ENCODE data around the gene DDX17.

The DDX17 gene

DNA sequence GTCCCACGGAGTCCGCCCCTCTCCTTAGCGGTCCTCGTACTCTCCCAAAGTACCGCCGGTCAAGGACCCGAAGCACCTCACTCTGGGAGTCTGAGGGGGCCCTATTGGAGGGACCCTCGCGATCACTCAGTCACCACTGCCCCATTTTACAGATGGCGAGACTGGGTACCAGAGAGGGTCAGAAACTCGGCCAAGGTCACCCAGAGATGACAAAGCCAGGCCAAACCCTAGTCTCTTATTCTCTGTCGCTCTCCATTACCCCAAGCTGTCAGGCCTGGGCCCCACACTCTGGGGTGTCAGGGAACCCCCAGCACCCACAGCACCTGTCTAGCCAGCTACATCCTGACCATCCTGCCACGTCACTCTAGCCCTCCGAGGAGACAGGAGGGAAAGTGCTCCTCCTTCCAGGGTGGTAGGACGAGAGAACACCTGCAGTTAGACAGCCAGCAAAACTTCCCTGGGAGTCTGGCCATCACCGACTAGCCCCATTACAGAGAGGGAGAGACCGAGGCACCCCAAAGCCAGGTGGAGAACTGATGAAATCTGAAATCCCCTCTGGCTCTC is 49.8 kb downstream of the DDX17 start:
- peaks cover 4% of the 10 kb centered on the region for H3K36me3 Mint-ChIP-seq (ENCODE audit: insufficient read depth)
- peaks cover 84% of the 10 kb centered on the region for H3K27me3 Mint-ChIP-seq
- H3K9me3 Mint-ChIP-seq = no peaks in the 10 kb centered on the region
- H3K4me3 Mint-ChIP-seq = peak overlapping the region; percentile 72
- H3K27ac Mint-ChIP-seq (ENCODE audit: low read depth) = no peak overlapping the region
- no peak for DNase-seq (ENCODE audit: low spot score in 2 of 2)
- peaks cover 8% of the 10 kb centered on the region for H3K4me1 Mint-ChIP-seq
- no peak for ATAC-seq (replicated peaks; ENCODE audit: extremely low read depth, poor library complexity, severe bottlenecking)

DNA sequence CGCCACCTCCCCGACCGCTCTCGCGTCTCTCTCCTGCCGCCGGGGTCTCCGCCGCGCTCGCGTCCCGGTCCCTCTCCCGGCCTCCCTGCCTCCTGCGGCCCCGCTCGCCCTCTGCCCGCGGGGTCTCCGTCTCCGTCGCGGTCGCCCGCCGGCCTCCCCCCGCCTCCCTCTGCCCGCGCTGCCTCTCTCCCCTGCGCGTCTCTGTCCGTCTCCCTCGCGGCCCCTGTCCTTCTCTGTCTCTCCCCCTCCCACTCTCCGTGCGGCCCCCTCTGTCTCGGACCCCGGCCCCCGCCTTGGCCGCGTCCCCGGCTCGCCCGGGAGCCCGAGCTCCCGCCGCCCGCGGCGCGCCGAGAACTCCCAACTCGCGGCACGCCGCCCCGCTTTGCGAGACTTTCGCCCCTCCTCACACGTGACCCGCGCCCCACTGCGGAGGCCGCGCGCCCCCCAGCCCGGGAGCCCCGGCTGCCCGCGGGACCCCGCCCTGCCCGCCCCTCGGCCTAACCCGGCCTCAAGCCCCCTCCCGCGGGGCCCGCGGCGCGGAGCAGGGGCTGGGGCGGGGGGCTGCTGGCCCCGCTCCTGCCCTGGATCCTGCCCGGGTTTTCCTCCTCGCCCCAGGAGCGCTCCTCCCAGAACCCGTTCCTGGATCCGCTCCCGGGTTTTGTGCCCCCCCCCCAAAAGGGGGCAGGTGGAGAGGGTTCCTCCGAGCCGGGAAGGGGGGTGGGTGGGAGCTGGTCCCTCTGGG is 50.4 kb downstream of the DDX17 start:
- peak overlapping the region; percentile 72 for H3K4me3 Mint-ChIP-seq
- peaks cover 87% of the 10 kb centered on the region for H3K27me3 Mint-ChIP-seq
- peaks cover 8% of the 10 kb centered on the region for H3K4me1 Mint-ChIP-seq
- peaks cover 4% of the 10 kb centered on the region for H3K36me3 Mint-ChIP-seq (ENCODE audit: insufficient read depth)
- DNase-seq (ENCODE audit: low spot score in 2 of 2) (no peak), ATAC-seq (replicated peaks; ENCODE audit: extremely low read depth, poor library complexity, severe bottlenecking) (no peak)
- no peaks in the 10 kb centered on the region for H3K9me3 Mint-ChIP-seq
- H3K27ac Mint-ChIP-seq (ENCODE audit: low read depth) = no peak overlapping the region

DNA sequence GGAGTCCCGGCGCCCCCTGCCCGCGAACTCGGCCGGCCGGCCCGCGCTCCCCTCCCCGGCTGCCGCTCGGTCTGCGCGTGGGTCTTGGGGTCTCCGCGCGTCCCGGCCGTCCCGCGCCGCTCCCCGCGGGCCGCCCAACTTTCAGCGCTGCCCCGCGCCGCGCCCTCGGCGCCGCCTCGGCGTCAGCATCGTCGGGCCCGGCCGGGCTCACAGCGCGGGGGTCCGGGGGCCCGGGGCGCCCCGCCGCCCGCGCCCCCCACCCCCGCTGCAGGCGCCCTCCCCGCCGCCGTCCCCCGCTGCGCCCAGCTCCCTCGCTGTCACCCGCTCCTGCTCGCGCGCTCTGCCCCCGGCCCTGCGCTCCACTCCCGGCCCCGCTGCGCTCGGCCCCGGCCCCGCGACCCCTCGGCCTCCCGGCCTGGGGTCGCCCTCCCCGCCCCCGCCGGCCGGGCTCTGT is 51.0 kb downstream of the DDX17 start, which contains the start of gene KCNJ4:
KCNJ4 (minus strand) TSS at position 124 of the 454 bp plus-strand sequence. CDS start 27,067 bp downstream, outside the sequence.
- H3K27me3 Mint-ChIP-seq = peaks cover 87% of the 10 kb centered on the region
- H3K27ac Mint-ChIP-seq (ENCODE audit: low read depth) = no peak within 1 kb of the TSS
- peaks cover 8% of the 10 kb centered on the region for H3K4me1 Mint-ChIP-seq
- H3K36me3 Mint-ChIP-seq (ENCODE audit: insufficient read depth) = peaks cover 4% of the 10 kb centered on the region
- H3K4me3 Mint-ChIP-seq = peak within 1 kb of the TSS; percentile 73
- ATAC-seq (replicated peaks; ENCODE audit: extremely low read depth, poor library complexity, severe bottlenecking) (no peak), DNase-seq (ENCODE audit: low spot score in 2 of 2) (no peak)
- no peaks in the 10 kb centered on the region for H3K9me3 Mint-ChIP-seq

- ATAC-seq (replicated peaks; ENCODE audit: extremely low read depth, poor library complexity, severe bottlenecking) = peak; percentile 49
- no peaks in the 10 kb centered on the region for H3K9me3 Mint-ChIP-seq
Observed at GRCh38 chr22:38454353-38455075, 51.6 kb downstream of the DDX17 start.

DNA sequence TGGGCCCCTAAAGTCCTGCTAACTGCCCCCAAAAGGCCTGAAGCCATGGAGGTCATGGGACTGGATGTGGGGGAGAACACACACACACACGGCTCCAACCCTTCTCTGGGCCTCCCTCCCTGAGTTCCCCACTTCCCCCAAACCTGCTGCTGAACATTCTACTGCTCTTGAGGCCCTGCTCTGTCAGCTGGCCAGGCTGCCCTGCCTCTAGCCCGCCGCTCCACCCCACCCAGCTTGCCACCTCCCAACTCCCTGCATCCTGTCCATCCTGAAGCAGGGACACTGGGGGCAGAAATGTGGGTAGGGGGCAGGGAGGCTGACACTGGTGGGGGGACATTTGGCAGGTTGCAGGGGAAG is 52.1 kb downstream of the DDX17 start:
- ATAC-seq (replicated peaks; ENCODE audit: extremely low read depth, poor library complexity, severe bottlenecking) = no peak
- peaks cover 8% of the 10 kb centered on the region for H3K4me1 Mint-ChIP-seq
- no peaks in the 10 kb centered on the region for H3K9me3 Mint-ChIP-seq
- H3K27ac Mint-ChIP-seq (ENCODE audit: low read depth) = no peak overlapping the region
- peak overlapping the region; percentile 73 for H3K4me3 Mint-ChIP-seq
- H3K27me3 Mint-ChIP-seq = peaks cover 87% of the 10 kb centered on the region
- DNase-seq (ENCODE audit: low spot score in 2 of 2) = no peak
- H3K36me3 Mint-ChIP-seq (ENCODE audit: insufficient read depth) = peaks cover 4% of the 10 kb centered on the region

More at GRCh38 chr22:38454353-38455075, 51.6 kb downstream of the DDX17 start:
- no peak overlapping the region for H3K27ac Mint-ChIP-seq (ENCODE audit: low read depth)
- DNase-seq (ENCODE audit: low spot score in 2 of 2) = no peak
- peaks cover 89% of the 10 kb centered on the region for H3K27me3 Mint-ChIP-seq
- H3K36me3 Mint-ChIP-seq (ENCODE audit: insufficient read depth) = peaks cover 4% of the 10 kb centered on the region
- peaks cover 8% of the 10 kb centered on the region for H3K4me1 Mint-ChIP-seq
- H3K4me3 Mint-ChIP-seq = peak overlapping the region; percentile 73

- Mint-ChIP-seq H3K4me3 (no peak overlapping the region), H3K4me1 (peaks cover 8% of the 10 kb centered on the region), H3K27me3 (peaks cover 79% of the 10 kb centered on the region), H3K36me3 (ENCODE audit: insufficient read depth) (peaks cover 4% of the 10 kb centered on the region), H3K9me3 (no peaks in the 10 kb centered on the region), H3K27ac (ENCODE audit: low read depth) (no peak overlapping the region)
- DNase-seq (ENCODE audit: low spot score in 2 of 2) = no peak
- no peak for ATAC-seq (replicated peaks; ENCODE audit: extremely low read depth, poor library complexity, severe bottlenecking)
Observed at GRCh38 chr22:38453066-38453672, 52.9 kb downstream of the DDX17 start.

DNA sequence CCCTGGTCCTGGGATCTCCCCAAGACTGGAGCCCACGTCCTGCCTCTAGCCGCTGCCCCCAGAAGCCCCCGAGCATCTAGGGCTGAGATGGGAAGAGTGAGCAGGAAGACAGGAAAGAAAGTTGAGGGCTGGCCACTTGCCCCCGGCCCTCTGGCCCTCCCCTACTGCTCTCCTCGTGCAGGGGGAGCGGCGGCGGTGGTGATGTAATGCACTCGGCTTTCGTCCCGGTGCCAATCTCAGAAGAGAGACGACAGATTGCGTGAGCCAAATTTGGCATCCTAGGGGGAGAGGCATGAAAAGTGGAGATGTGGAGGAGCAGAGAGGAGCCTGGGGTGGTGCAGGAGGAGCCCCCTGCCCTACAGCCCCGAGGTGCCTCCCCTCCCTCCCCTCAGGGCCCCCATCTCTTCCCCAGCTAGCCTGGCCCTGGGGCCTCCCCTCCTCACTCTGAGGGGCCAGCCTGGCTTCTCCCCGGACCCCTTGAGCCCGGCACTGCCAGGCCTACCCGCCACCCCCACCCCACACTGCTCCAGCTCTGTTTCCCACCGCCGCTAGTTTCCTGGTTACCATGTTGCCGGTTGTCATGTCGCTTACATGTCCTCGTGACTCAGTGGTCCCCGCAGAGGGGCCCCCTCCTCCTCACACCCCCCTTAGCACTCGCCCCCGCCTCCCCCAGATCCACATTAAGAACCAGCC is 53.6 kb downstream of the DDX17 start:
- H3K36me3 Mint-ChIP-seq (ENCODE audit: insufficient read depth) = peaks cover 4% of the 10 kb centered on the region
- ATAC-seq (replicated peaks; ENCODE audit: extremely low read depth, poor library complexity, severe bottlenecking) (no peak), DNase-seq (ENCODE audit: low spot score in 2 of 2) (no peak)
- peaks cover 8% of the 10 kb centered on the region for H3K4me1 Mint-ChIP-seq
- H3K9me3 Mint-ChIP-seq = no peaks in the 10 kb centered on the region
- H3K27me3 Mint-ChIP-seq = peaks cover 73% of the 10 kb centered on the region
- no peak overlapping the region for H3K4me3 Mint-ChIP-seq
- H3K27ac Mint-ChIP-seq (ENCODE audit: low read depth) = no peak overlapping the region

- Mint-ChIP-seq H3K27me3 (peaks cover 66% of the 10 kb centered on the region), H3K27ac (ENCODE audit: low read depth) (no peak overlapping the region), H3K4me1 (peaks cover 8% of the 10 kb centered on the region), H3K36me3 (ENCODE audit: insufficient read depth) (peaks cover 4% of the 10 kb centered on the region), H3K9me3 (no peaks in the 10 kb centered on the region), H3K4me3 (no peak overlapping the region)
- no peak for DNase-seq (ENCODE audit: low spot score in 2 of 2)
- no peak for ATAC-seq (replicated peaks; ENCODE audit: extremely low read depth, poor library complexity, severe bottlenecking)
Observed at GRCh38 chr22:38451864-38452263, 54.2 kb downstream of the DDX17 start.

DNA sequence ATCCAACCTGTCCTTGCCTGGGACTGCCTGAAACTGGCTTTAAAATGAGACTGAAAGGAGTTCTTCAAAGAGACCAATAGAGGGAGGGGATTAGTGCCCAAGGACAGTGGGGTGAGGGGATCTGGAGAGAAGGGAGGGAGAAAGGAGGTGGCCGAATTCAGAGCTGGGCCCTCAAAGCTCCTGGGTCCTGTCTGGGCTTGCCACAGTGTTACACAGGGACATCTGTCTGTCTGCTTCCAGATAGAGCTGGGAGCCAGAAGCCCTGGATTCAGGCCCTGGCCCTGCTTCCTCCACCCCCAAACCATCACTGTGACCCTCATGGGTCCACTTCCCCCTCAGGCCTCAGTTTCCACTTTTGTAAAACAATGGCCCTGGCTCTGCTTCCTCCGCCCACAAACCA is 54.7 kb downstream of the DDX17 start:
- DNase-seq (ENCODE audit: low spot score in 2 of 2) (no peak), ATAC-seq (replicated peaks; ENCODE audit: extremely low read depth, poor library complexity, severe bottlenecking) (no peak)
- peaks cover 64% of the 10 kb centered on the region for H3K27me3 Mint-ChIP-seq
- H3K4me3 Mint-ChIP-seq = no peak overlapping the region
- H3K36me3 Mint-ChIP-seq (ENCODE audit: insufficient read depth) = peaks cover 4% of the 10 kb centered on the region
- no peaks in the 10 kb centered on the region for H3K9me3 Mint-ChIP-seq
- no peak overlapping the region for H3K27ac Mint-ChIP-seq (ENCODE audit: low read depth)
- peaks cover 8% of the 10 kb centered on the region for H3K4me1 Mint-ChIP-seq

DNA sequence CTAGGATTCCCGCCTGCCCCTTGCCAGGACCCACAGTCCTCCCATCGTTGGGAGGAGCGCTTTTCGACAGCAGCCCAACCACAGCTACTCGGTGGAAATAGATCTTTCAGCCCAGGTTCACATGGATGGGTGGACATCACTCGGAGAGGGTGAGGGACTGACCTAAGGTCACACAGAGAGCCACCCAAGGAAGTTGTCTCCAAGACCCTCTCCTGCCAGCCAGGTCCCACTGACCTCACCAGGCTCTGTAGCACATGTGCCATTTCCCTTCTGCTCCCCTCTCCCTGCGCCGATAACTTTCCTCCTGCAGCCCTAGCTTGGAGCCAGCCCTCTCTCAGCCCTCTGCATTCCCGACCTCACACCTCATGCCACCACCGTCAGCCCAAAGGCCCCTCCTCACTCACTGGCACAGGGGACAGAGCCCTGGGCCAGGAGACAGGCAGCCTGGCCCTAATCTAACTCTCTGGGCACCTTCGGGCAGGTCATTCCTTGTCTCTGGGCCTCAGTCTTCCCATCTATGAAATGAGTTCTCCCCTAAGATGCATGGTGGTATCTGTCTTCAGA is 55.8 kb downstream of the DDX17 start:
- Mint-ChIP-seq H3K27me3 (peaks cover 70% of the 10 kb centered on the region), H3K4me1 (peaks cover 8% of the 10 kb centered on the region), H3K4me3 (no peak overlapping the region), H3K36me3 (ENCODE audit: insufficient read depth) (peaks cover 4% of the 10 kb centered on the region), H3K27ac (ENCODE audit: low read depth) (no peak overlapping the region), H3K9me3 (no peaks in the 10 kb centered on the region)
- ATAC-seq (replicated peaks; ENCODE audit: extremely low read depth, poor library complexity, severe bottlenecking) (no peak), DNase-seq (ENCODE audit: low spot score in 2 of 2) (no peak)

DNA sequence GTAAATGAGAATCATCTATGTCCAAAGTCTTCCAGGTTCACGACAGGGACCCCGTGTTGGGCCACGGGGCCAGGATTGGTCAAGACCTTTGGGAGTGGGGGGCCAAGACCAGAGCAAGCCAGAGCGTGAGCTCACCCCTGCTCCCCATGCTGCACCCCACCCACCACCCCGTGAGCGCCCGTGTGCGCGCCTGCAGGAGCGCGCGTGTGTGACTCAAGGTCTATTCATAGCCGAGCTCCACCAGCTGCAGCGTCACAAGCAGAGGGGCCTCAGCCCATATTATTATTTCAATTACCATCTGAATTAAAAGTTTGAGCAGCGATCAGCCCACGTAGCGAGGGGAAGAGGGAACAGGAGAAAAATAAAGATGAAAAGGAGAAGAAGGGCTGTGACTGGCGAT is 56.3 kb downstream of the DDX17 start:
- Mint-ChIP-seq H3K4me3 (no peak overlapping the region), H3K9me3 (no peaks in the 10 kb centered on the region), H3K27me3 (peaks cover 75% of the 10 kb centered on the region), H3K36me3 (ENCODE audit: insufficient read depth) (peaks cover 4% of the 10 kb centered on the region), H3K4me1 (peaks cover 8% of the 10 kb centered on the region), H3K27ac (ENCODE audit: low read depth) (no peak overlapping the region)
- no peak for DNase-seq (ENCODE audit: low spot score in 2 of 2)
- ATAC-seq (replicated peaks; ENCODE audit: extremely low read depth, poor library complexity, severe bottlenecking) = no peak

All from central memory CD8-positive, alpha-beta T cell (primary cell).